Lower lobe of right lung (tissue), 2 donors: ENCODE measurements around the gene MLX. TPM values are rescaled to one million over a fixed set of nuclear protein-coding genes. Genes with fewer than 3 reads are reported as not detected.

ENCODE experiments used
- ATAC-seq, 2 donors: fragments of 200-7000 bp; cut with Tn5 transposase; one replicate each; pipeline ENCODE4 v1.9.1; 2020 to 2022; ENCODE audit warnings: mild to moderate bottlenecking in 2 of 2, moderate library complexity in 2 of 2
- DNase-seq: peaks from one replicate; pipeline ENCODE4 v3.0.0-alpha.2; 2020
- H3K27ac ChIP-seq: fragments of 200-600 bp; one replicate; pipeline ENCODE4 v1.8.0; 2022
- H3K27me3 ChIP-seq: fragments of 200-600 bp; one replicate; pipeline ENCODE4 v1.8.0; 2022; ENCODE audit warnings: low read depth
- H3K36me3 ChIP-seq: fragments of 200-600 bp; one replicate; pipeline ENCODE4 v1.8.0; 2022; ENCODE audit warnings: mild to moderate bottlenecking
- H3K4me1 ChIP-seq: fragments of 200-600 bp; one replicate; pipeline ENCODE4 v1.8.0; 2022
- H3K4me3 ChIP-seq: fragments of 200-600 bp; one replicate; pipeline ENCODE4 v1.8.0; 2022; ENCODE audit warnings: mild to moderate bottlenecking
- H3K9me3 ChIP-seq: fragments of 200-600 bp; one replicate; pipeline ENCODE4 v1.8.0; 2022
- intact Hi-C: fragments of 100-400 bp; cut with DNase I; formaldehyde crosslinking; loops from one replicate; pipeline ENCODE4 v1.11.0; 2022
- total RNA-seq: library from RNA; stranded (reverse); fragmentation: NEBNext Ultra II Directional; extraction: Animal tissue kit (Norgen Biotek cat#: 25700); gene quantifications from one replicate; pipeline ENCODE4 v1.2.1, GENCODE V29; 2021
- TF ChIP-seq, protein P1 (sequence below): fragments of 200-600 bp; IDR thresholded peaks from one replicate; pipeline ENCODE4 v1.8.0; 2022; ENCODE audit warnings: antibody characterized with exemption, mild to moderate bottlenecking
- donor health status: DM: no; HTN: yes; CAD: no; lungs with severe emphysema.

MLX gene
- total RNA-seq, 1 donor from 2014 or later: 70.5 TPM

DNA sequence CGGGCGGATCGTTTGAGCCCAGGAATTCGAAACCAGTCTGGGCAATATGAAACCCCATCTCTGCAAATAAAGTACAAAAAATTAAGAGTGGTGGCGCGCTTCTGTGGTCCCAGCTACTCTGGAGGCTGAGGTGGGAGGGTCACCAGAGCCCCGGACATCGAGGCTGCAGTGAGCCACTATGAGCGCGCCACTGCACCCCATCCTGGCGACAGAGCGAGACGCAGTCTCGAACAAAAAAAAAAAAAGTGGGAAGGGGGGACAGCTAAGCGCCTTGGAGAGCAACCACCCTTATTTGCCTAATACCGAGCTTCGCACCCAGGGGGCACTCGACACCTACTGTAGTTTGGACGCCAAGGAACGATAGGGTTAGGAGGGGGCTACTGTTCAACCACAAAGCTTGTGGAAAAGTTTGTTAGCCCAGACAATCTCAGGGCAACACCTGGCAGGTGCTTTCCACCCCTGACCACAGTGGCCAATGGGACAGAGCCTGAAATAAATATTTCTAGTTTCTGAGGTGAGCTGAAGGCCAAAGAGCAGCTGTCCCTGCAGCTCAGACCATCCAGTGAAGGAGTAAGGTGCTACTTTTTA is 11.5 kb downstream of the MLX start:
- Histone ChIP-seq H3K27me3 (no peaks in the 10 kb centered on the region), H3K4me3 (peak overlapping the region; percentile 84), H3K4me1 (peaks cover 19% of the 10 kb centered on the region), H3K27ac (peak overlapping the region; percentile 90), H3K9me3 (no peaks in the 10 kb centered on the region), H3K36me3 (peaks cover 58% of the 10 kb centered on the region)
- DNase-seq: peak; percentile 79
- TF ChIP-seq, protein P1, sequence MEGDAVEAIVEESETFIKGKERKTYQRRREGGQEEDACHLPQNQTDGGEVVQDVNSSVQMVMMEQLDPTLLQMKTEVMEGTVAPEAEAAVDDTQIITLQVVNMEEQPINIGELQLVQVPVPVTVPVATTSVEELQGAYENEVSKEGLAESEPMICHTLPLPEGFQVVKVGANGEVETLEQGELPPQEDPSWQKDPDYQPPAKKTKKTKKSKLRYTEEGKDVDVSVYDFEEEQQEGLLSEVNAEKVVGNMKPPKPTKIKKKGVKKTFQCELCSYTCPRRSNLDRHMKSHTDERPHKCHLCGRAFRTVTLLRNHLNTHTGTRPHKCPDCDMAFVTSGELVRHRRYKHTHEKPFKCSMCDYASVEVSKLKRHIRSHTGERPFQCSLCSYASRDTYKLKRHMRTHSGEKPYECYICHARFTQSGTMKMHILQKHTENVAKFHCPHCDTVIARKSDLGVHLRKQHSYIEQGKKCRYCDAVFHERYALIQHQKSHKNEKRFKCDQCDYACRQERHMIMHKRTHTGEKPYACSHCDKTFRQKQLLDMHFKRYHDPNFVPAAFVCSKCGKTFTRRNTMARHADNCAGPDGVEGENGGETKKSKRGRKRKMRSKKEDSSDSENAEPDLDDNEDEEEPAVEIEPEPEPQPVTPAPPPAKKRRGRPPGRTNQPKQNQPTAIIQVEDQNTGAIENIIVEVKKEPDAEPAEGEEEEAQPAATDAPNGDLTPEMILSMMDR: peak; percentile 67
- ATAC-seq: peak; percentile 86 to 87
- intact Hi-C loops: no loop called here

DNA sequence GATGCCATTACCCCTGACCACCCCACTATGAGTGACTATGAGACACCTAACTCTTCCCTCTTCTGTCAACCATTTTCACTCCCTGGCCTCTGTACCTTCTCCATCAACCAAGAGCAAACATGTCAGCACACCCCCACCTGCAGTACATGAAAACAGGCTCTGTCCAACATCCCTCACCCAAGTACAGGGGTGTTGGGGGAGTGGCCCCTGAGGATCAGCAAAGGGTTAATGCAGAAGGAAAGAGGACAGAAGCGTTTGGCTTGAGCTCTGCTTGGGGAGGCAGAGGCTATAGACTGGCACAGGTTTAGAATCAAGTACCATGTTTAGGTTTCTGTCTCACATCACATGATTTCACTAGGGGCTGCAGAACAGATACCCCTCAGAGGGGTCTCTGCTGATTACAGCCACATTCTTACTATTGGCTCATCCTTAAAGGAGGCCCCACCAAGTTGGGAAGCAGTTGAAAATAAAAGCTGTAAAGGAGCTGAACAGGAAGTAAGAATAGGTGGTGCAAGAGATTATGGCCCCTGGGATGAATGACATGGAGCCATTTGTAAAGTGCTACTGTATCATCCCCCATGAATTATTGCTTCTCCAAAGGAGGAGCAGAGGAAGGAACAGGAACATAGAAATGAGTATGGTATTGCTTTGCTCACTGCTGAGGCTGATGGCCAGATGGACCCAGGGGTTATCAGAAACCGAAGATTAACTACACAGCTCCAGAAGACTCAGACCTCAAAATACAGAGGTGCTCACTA is 13.1 kb downstream of the MLX start:
- H3K27me3 ChIP-seq: no peaks in the 10 kb centered on the region
- peaks cover 22% of the 10 kb centered on the region for H3K4me1 ChIP-seq
- H3K9me3 ChIP-seq: no peaks in the 10 kb centered on the region
- H3K27ac ChIP-seq: no peak overlapping the region
- no peak for ATAC-seq
- TF ChIP-seq, protein P1: no peak
- H3K36me3 ChIP-seq: peaks cover 58% of the 10 kb centered on the region
- intact Hi-C loops: no loop called here
- H3K4me3 ChIP-seq: no peak overlapping the region
- DNase-seq: no peak

DNA sequence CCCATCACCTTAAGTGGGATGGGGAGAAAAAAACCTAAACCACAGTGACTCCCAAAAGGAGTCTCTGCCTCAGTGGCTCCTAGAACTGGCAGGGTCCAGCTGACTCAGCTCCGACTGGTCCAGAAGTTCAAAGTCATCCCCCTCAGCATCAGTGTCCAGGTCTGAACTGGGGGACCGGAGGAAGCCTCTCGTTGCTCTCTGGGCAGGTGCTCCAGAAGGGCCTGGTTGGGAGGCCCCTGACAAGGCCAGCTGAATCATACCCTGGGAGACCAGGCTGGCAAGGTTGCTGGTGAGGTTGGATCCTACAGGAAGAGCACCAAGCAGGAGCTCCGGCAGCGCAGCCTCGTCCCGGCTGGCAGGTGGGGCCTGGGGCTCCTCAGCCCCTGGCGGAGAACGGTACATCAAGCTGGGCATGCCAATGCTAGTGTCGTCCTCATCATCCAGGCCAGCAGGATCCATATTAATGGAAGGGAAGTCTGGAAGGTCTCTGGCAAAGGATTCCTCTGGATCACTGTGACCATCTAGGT is 14.9 kb downstream of the MLX start:
- Histone ChIP-seq H3K9me3 (no peaks in the 10 kb centered on the region), H3K36me3 (peaks cover 73% of the 10 kb centered on the region), H3K27me3 (no peaks in the 10 kb centered on the region), H3K4me3 (no peak overlapping the region), H3K4me1 (peaks cover 38% of the 10 kb centered on the region), H3K27ac (no peak overlapping the region)
- intact Hi-C loops: no loop called here
- ATAC-seq (no peak), DNase-seq (no peak)
- TF ChIP-seq, protein P1: no peak

DNA sequence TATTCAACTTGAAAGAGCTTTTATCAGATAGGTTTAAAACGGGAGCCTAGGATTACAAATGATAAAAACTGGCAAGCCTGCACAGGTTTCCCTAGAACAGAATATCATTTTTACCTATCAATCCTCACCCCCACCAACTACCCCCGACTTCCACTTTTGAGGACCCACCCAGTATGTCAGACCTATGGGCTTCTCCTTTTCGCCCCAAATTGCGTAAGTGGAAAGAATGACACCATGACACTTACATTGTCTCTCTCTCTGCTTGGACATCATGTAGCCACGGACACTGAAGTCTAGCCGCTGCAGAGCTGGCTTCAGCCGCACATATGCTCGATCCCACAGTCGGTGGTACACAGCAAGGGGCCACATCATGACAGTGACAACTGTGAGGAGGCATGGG is 18.0 kb downstream of the MLX start:
- Histone ChIP-seq H3K4me3 (no peak overlapping the region), H3K36me3 (peaks cover 100% of the 10 kb centered on the region), H3K4me1 (peaks cover 31% of the 10 kb centered on the region), H3K27ac (peak overlapping the region; percentile 46), H3K9me3 (no peaks in the 10 kb centered on the region), H3K27me3 (no peaks in the 10 kb centered on the region)
- ATAC-seq (peak; percentile 61 to 70), DNase-seq (no peak)
- TF ChIP-seq, protein P1: no peak
- intact Hi-C loops: no loop called here

DNA sequence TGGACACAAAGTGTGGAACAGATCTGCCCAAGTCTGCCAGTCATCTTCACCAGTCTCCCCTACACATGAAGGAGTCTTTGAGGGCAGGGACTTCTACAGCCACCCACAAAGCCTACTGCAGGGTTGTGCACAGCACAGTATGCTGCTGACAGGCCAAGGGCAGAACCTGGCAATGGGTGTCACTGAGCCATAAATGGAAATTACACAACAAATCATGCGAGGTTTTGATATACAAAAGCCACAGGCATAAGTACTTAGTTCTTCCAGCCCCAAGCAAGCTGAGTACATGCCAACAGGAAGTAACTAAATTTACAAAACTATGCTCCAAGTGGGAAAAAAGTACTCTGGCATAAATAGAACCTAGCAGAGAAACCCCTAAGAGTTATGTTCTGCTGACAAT is 18.5 kb downstream of the MLX start:
- Histone ChIP-seq H3K27ac (peak overlapping the region; percentile 46), H3K36me3 (peaks cover 100% of the 10 kb centered on the region), H3K9me3 (no peaks in the 10 kb centered on the region), H3K4me3 (no peak overlapping the region), H3K4me1 (peaks cover 31% of the 10 kb centered on the region), H3K27me3 (no peaks in the 10 kb centered on the region)
- TF ChIP-seq, protein P1: no peak
- ATAC-seq (peak; percentile 83 to 84), DNase-seq (no peak)
- intact Hi-C loops: no loop called here
